Esophagus squamous epithelium (tissue), 4 donors: ENCODE results near the gene HSPA4L.

ENCODE experiments used
- CTCF ChIP-seq, 6 experiments: fragments of 450-650 bp in 4 of 6; fragments of 200-600 bp in 2 of 6; sonication (generic) in 2 of 6; IDR thresholded peaks; one replicate each; pipeline ENCODE4 v1.5.1; 2016 to 2019; ENCODE audit warnings: antibody characterized with exemption in 6 of 6, mild to moderate bottlenecking in 4 of 6, moderate library complexity in 4 of 6
- POLR2A ChIP-seq, 4 donors: fragments of 450-650 bp; IDR thresholded peaks; one replicate each; pipeline ENCODE4 v1.6.1; 2017; ENCODE audit warnings: antibody characterized with exemption in 4 of 4, mild to moderate bottlenecking in 4 of 4, moderate library complexity in 3 of 4

DNA sequence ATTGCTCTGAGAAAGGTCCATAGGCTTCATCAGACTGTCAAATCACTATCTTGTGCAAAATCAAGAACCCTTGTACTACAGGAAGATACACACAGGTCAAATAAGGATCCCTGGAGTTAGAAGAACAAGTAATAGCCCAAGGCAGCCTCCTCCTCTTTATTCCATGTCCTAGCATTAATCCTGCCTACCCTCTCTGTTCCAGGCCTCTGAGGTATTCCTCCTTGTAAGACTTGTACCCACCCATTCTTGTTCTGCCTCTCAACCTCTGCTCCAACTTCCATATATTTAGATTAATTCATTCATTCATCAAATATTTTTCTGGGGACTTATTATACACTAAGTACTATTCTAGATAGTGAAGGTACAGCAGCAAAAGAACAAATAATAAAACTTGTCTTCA lies 88.2 kb downstream of the HSPA4L start:
- TF ChIP-seq CTCF (IDR thresholded peaks at IDR 0.05) (no peak), POLR2A (IDR thresholded peaks at IDR 0.05) (no peak)
